H9 (cell line): ENCODE results near the gene KRTAP5-7. TPM values are rescaled to one million over a fixed set of nuclear protein-coding genes. Genes with fewer than 3 reads are reported as not detected.
A peak's percentile ranks its signal among the peaks of the same experiment; 100 is the strongest.

Experiments used
- DNase-seq: peaks from one replicate; pipeline ENCODE4 v3.0.0-alpha.2; 2017
- H2AFZ ChIP-seq: one replicate; pipeline ENCODE4 v1.6.1; 2013; ENCODE audit warnings: mild to moderate bottlenecking, low read length, control low read depth, moderate library complexity
- H2AK5ac ChIP-seq: 2 replicates; pipeline ENCODE4 v1.6.1; 2013; ENCODE audit warnings: low read length, control low read depth, mixed read lengths; ENCODE audit not compliant: insufficient read length
- H2BK120ac ChIP-seq: one replicate; pipeline ENCODE4 v1.6.1; 2013; ENCODE audit warnings: low read depth, mild to moderate bottlenecking, low read length, control low read depth, inconsistent platforms; ENCODE audit not compliant: poor library complexity, severe bottlenecking
- H2BK12ac ChIP-seq: 2 replicates; pipeline ENCODE4 v1.6.1; 2013; ENCODE audit warnings: low read length, control low read depth, mixed read lengths, low read depth; ENCODE audit not compliant: insufficient read length
- H2BK15ac ChIP-seq: 2 replicates; pipeline ENCODE4 v1.6.1; 2013; ENCODE audit warnings: low read depth, low read length, control low read depth
- H2BK20ac ChIP-seq: one replicate; pipeline ENCODE4 v1.6.1; 2013; ENCODE audit warnings: low read depth, mild to moderate bottlenecking, low read length, control low read depth, inconsistent platforms; ENCODE audit not compliant: poor library complexity, severe bottlenecking
- H2BK5ac ChIP-seq: 2 replicates; pipeline ENCODE4 v1.6.1; 2013; ENCODE audit warnings: low read length, control low read depth, mixed read lengths; ENCODE audit not compliant: insufficient read length
- H3K14ac ChIP-seq: 2 replicates; pipeline ENCODE4 v1.6.1; 2013; ENCODE audit warnings: low read length, control low read depth; ENCODE audit not compliant: insufficient read depth
- H3K18ac ChIP-seq: 2 replicates; pipeline ENCODE4 v1.6.1; 2013; ENCODE audit warnings: low read depth, mild to moderate bottlenecking, mixed read lengths, low read length, control low read depth; ENCODE audit not compliant: insufficient read length
- H3K23ac ChIP-seq: 2 replicates; pipeline ENCODE4 v1.6.1; 2013; ENCODE audit warnings: low read length, control low read depth, mixed read lengths, low read depth; ENCODE audit not compliant: insufficient read length
- H3K23me2 ChIP-seq: 2 replicates; pipeline ENCODE4 v1.6.1; 2013; ENCODE audit warnings: low read depth, mild to moderate bottlenecking, mixed read lengths, low read length, control low read depth; ENCODE audit not compliant: insufficient read length, poor library complexity, severe bottlenecking
- H3K27ac ChIP-seq: 2 replicates; pipeline ENCODE4 v1.5.1; 2013; ENCODE audit warnings: low read length, control low read depth, mixed read lengths, low read depth; ENCODE audit not compliant: insufficient read length
- H3K27me3 ChIP-seq: 2 replicates; pipeline ENCODE4 v1.6.1; 2013; ENCODE audit warnings: low read length, control low read depth, inconsistent platforms; ENCODE audit not compliant: insufficient read depth
- H3K4ac ChIP-seq: 2 replicates; pipeline ENCODE4 v1.6.1; 2013; ENCODE audit warnings: low read depth, mild to moderate bottlenecking, control low read depth, inconsistent platforms, low read length, moderate library complexity
- H3K4me1 ChIP-seq: 2 replicates; pipeline ENCODE4 v1.6.1; 2013; ENCODE audit warnings: low read length, control low read depth, inconsistent platforms; ENCODE audit not compliant: insufficient read depth
- H3K4me2 ChIP-seq: 2 replicates; pipeline ENCODE4 v1.6.1; 2013; ENCODE audit warnings: low read length, control low read depth, mixed read lengths; ENCODE audit not compliant: insufficient read length, insufficient read depth
- H3K56ac ChIP-seq: 2 replicates; pipeline ENCODE4 v1.6.1; 2013; ENCODE audit warnings: low read depth, mild to moderate bottlenecking, mixed read lengths, low read length, control low read depth; ENCODE audit not compliant: insufficient read length
- H3K79me1 ChIP-seq: 2 replicates; pipeline ENCODE4 v1.6.1; 2013; ENCODE audit warnings: low read depth, mild to moderate bottlenecking, moderate library complexity, low read length, control low read depth, inconsistent platforms; ENCODE audit not compliant: insufficient read depth, poor library complexity, severe bottlenecking
- H3K79me2 ChIP-seq: 2 replicates; pipeline ENCODE4 v1.6.1; 2013; ENCODE audit warnings: low read length, control low read depth, inconsistent platforms; ENCODE audit not compliant: insufficient read depth
- H3K9ac ChIP-seq: 2 replicates; pipeline ENCODE4 v1.6.1; 2013; ENCODE audit warnings: low read length, control low read depth, mixed read lengths; ENCODE audit not compliant: insufficient read length; ENCODE audit errors: extremely low read depth
- H3K9me3 ChIP-seq: one replicate; pipeline ENCODE4 v1.6.1; 2013; ENCODE audit warnings: low read depth, low read length, inconsistent platforms; ENCODE audit not compliant: control insufficient read depth
- H3T11ph ChIP-seq: one replicate; pipeline ENCODE4 v1.6.1; 2013; ENCODE audit warnings: mild to moderate bottlenecking, low read length, control low read depth, inconsistent platforms
- H4K20me1 ChIP-seq: one replicate; pipeline ENCODE4 v1.6.1; 2013; ENCODE audit not compliant: control insufficient read depth, insufficient read length, insufficient read depth
- H4K5ac ChIP-seq: 2 replicates; pipeline ENCODE4 v1.6.1; 2013; ENCODE audit warnings: low read depth, mild to moderate bottlenecking, mixed read lengths, low read length, control low read depth; ENCODE audit not compliant: insufficient read length
- H4K8ac ChIP-seq: replicated peaks from 2 replicates; pipeline ENCODE4 v1.6.1; 2013; ENCODE audit warnings: low read length, control low read depth, mixed read lengths, low read depth; ENCODE audit not compliant: insufficient read length
- H4K91ac ChIP-seq: 2 replicates; pipeline ENCODE4 v1.6.1; 2013; ENCODE audit warnings: low read depth, mild to moderate bottlenecking, moderate library complexity, mixed read lengths, low read length, control low read depth; ENCODE audit not compliant: insufficient read length
- H3K27ac Mint-ChIP-seq, 3 experiments: 2 replicates in 2 of 3; 3 replicates in 1 of 3; pipeline ENCODE4 v1.8.0; 2020 to 2021; ENCODE audit warnings: mixed read lengths in 3 of 3, mild to moderate bottlenecking in 1 of 3, moderate library complexity in 1 of 3
- H3K27me3 Mint-ChIP-seq: 2 replicates; pipeline ENCODE4 v1.8.0; 2021; ENCODE audit warnings: low read depth, mild to moderate bottlenecking, moderate library complexity, mixed read lengths
- H3K36me3 Mint-ChIP-seq, 3 experiments: 2 replicates in 2 of 3; 3 replicates in 1 of 3; pipeline ENCODE4 v1.8.0; 2020 to 2021; ENCODE audit warnings: low read depth in 3 of 3, mixed read lengths in 3 of 3; ENCODE audit not compliant: insufficient read depth in 1 of 3
- H3K4me1 Mint-ChIP-seq, 2 experiments: 2 replicates each; pipeline ENCODE4 v1.8.0; 2020; ENCODE audit warnings: mixed read lengths in 2 of 2
- H3K4me3 Mint-ChIP-seq, 2 experiments: 2 replicates in 1 of 2; 3 replicates in 1 of 2; pipeline ENCODE4 v1.8.0; 2020 to 2021; ENCODE audit warnings: mild to moderate bottlenecking in 2 of 2, mixed read lengths in 2 of 2, moderate library complexity in 1 of 2
- H3K9me3 Mint-ChIP-seq, 2 experiments: 2 replicates in 1 of 2; 3 replicates in 1 of 2; pipeline ENCODE4 v1.8.0; 2020; ENCODE audit warnings: mild to moderate bottlenecking in 2 of 2, mixed read lengths in 2 of 2, moderate library complexity in 1 of 2
- WGBS: extraction: QIAGEN DNeasy Blood & Tissue Kit; methylation state at CpG from one replicate; pipeline ENCODE4 v1.1.7; 2013; ENCODE audit warnings: missing lambda C conversion rate, low lambda C conversion rate, mixed read lengths; ENCODE audit not compliant: insufficient read length; ENCODE audit errors: extremely low coverage; 5-methylcytosine and 5-hydroxymethylcytosine counted together
- total RNA-seq: library from RNA; stranded (reverse); gene quantifications from 2 replicates; pipeline ENCODE4 v1.2.1, GENCODE V29; 2021
- TF ChIP-seq, protein P1 (sequence below): fragments of 200-600 bp; sonication (generic); conservative IDR thresholded peaks from 3 replicates; pipeline ENCODE4 v1.8.0; 2021; ENCODE audit warnings: antibody characterized with exemption, mild to moderate bottlenecking

The KRTAP5-7 gene
- total RNA-seq, 1 experiment from 2014 or later: not detected

DNA sequence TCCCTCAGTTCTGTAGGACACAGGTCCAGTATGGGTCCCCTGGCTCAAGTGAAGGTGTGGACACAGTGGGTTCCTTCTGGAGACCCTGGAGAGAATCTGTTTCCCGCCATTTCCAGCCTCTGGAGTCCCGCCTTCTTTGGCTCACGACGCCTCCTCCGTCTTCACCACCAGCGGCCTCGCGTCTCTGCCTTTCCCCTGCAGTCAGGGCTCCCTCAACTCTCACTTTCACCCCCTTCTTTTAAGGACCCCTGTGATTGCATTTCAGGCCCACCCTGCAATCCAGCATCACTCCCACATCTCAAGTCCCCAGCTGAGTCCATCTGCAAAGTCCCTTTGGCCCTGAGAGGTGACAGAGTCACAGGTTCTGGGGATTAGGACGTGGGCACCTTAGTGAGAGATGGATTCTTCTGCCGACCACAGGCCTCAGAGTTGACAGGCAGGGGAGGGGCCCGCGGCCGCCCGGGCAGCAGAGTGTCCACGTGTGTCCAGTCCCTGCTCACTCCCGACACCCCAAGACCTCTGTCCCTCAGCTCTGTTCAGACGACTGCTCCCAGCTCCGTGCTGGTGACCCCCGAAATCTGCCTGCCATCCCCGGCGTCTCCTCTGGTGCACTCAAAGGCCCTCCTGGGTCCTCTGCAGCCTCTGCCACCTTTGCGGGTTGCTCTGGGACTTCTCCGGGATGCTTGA, 36.9 kb upstream of the KRTAP5-7 start:
- Histone ChIP-seq H3K9me3 (no peaks in the 10 kb centered on the region), H2BK5ac (no peak overlapping the region), H2AK5ac (no peak overlapping the region), H3K27me3 (no peaks in the 10 kb centered on the region), H3K27ac (no peak overlapping the region), H2BK15ac (no peak overlapping the region), H2BK12ac (no peak overlapping the region), H3K9ac (no peak overlapping the region), H3K4me2 (no peak overlapping the region), H2BK20ac (no peak overlapping the region), H3K4me1 (no peaks in the 10 kb centered on the region), H3K4ac (no peak overlapping the region), H3K18ac (no peak overlapping the region), H4K5ac (no peak overlapping the region), H2AFZ (no peak overlapping the region), H3K79me2 (no peaks in the 10 kb centered on the region), H4K8ac (no peak overlapping the region), H3K56ac (no peak overlapping the region), H3K23me2 (no peaks in the 10 kb centered on the region), H3K14ac (no peak overlapping the region), H2BK120ac (no peak overlapping the region), H3K79me1 (no peaks in the 10 kb centered on the region), H4K20me1 (no peaks in the 10 kb centered on the region), H3K23ac (no peak overlapping the region), H3T11ph (no peak overlapping the region), H4K91ac (no peak overlapping the region)
- TF ChIP-seq, protein P1, sequence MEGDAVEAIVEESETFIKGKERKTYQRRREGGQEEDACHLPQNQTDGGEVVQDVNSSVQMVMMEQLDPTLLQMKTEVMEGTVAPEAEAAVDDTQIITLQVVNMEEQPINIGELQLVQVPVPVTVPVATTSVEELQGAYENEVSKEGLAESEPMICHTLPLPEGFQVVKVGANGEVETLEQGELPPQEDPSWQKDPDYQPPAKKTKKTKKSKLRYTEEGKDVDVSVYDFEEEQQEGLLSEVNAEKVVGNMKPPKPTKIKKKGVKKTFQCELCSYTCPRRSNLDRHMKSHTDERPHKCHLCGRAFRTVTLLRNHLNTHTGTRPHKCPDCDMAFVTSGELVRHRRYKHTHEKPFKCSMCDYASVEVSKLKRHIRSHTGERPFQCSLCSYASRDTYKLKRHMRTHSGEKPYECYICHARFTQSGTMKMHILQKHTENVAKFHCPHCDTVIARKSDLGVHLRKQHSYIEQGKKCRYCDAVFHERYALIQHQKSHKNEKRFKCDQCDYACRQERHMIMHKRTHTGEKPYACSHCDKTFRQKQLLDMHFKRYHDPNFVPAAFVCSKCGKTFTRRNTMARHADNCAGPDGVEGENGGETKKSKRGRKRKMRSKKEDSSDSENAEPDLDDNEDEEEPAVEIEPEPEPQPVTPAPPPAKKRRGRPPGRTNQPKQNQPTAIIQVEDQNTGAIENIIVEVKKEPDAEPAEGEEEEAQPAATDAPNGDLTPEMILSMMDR: no peak
- H3K4me3 Mint-ChIP-seq: no peak overlapping the region
- no peaks in the 10 kb centered on the region for H3K9me3 Mint-ChIP-seq
- WGBS: no CpG with 5 or more reads among the region's 23 CpGs
- DNase-seq: no peak
- H3K4me1 Mint-ChIP-seq: peaks cover 4 to 6% of the 10 kb centered on the region in 2 experiments; a peak in 3 of 4 replicates
- peaks cover 22 to 77% (median 36%) of the 10 kb centered on the region in 3 experiments for H3K36me3 Mint-ChIP-seq
- no peaks in the 10 kb centered on the region for H3K27me3 Mint-ChIP-seq
- peak overlapping the region in 2 of 3 experiments; percentile 66 to 68; a peak in 2 of 7 replicates for H3K27ac Mint-ChIP-seq
